SIG-M5 treated with dmso at 0.1 percent for 504 hours (cell line): ENCODE results near the gene MS4A2.
"Not testable (repeated sequence)": the region's sequence is repeated elsewhere in the genome, so short reads cannot be mapped to it uniquely, and the experiment has no call there.

Experiments
- DNase-seq: peaks from one replicate; lab custom pipeline; 2025; ENCODE audit not compliant: unreplicated experiment; lab: John Stamatoyannopoulos, UW

MS4A2 gene

GRCh38 chr11:60088364-60088763 is at the start of gene MS4A2:
TSS of gene MS4A2 (plus strand) at chr11:60088664. CDS start at chr11:60088766, 102 bp downstream.
- DNase-seq, result no peak

- DNase-seq, result no peak
Observed at GRCh38 chr11:60040109-60040508, 48.4 kb upstream of the MS4A2 start, which contains the start of gene OOSP2. TSS of gene OOSP2 (plus strand) at chr11:60040409. CDS start at chr11:60040460, 51 bp downstream.

- not testable (repeated sequence) for DNase-seq
Observed at GRCh38 chr11:60050422-60050821, 38.0 kb upstream of the MS4A2 start.

- DNase-seq, result not testable (repeated sequence)
Observed at GRCh38 chr11:60050839-60051238, 37.6 kb upstream of the MS4A2 start.

- peak; percentile 97 for DNase-seq
Observed at GRCh38 chr11:60056349-60056969, 32.0 kb upstream of the MS4A2 start, which contains the start of gene MS4A3. TSS of gene MS4A3 (plus strand) at chr11:60056665. CDS start at chr11:60061161, 4,496 bp downstream.

GRCh38 chr11:60059052-60059451 is 29.4 kb upstream of the MS4A2 start:
- DNase-seq, result no peak

- DNase-seq, result no peak
Observed at GRCh38 chr11:60059521-60060240, 28.8 kb upstream of the MS4A2 start.

GRCh38 chr11:60064111-60064510 is 24.4 kb upstream of the MS4A2 start:
- DNase-seq, result peak; percentile 72

GRCh38 chr11:60065801-60066200 is 22.7 kb upstream of the MS4A2 start:
- no peak for DNase-seq

GRCh38 chr11:60069450-60069849 is 19.0 kb upstream of the MS4A2 start:
- no peak for DNase-seq

GRCh38 chr11:60071644-60072043 is 16.8 kb upstream of the MS4A2 start:
- DNase-seq, result not testable (repeated sequence)

GRCh38 chr11:60077216-60077817 is 11.1 kb upstream of the MS4A2 start:
- DNase-seq, result no peak

- DNase-seq, result peak; percentile 60
Observed at GRCh38 chr11:60077981-60078380, 10.5 kb upstream of the MS4A2 start.

- DNase-seq, result no peak
Observed at GRCh38 chr11:60078745-60079144, 9.7 kb upstream of the MS4A2 start.

- DNase-seq, result no peak
Observed at GRCh38 chr11:60080535-60080934, 7.9 kb upstream of the MS4A2 start.

- no peak for DNase-seq
Observed at GRCh38 chr11:60084631-60085273, 3.7 kb upstream of the MS4A2 start.

GRCh38 chr11:60085909-60086308 is 2.6 kb upstream of the MS4A2 start:
- no peak for DNase-seq

- DNase-seq, result no peak
Observed at GRCh38 chr11:60087239-60087638, 1.2 kb upstream of the MS4A2 start.

GRCh38 chr11:60095477-60096120 is 7.1 kb downstream of the MS4A2 start:
- DNase-seq, result no peak

- DNase-seq, result no peak
Observed at GRCh38 chr11:60097189-60097588, 8.7 kb downstream of the MS4A2 start.

- no peak for DNase-seq
Observed at GRCh38 chr11:60098508-60098907, 10.0 kb downstream of the MS4A2 start.
